ENCODE data around the gene CYBA. TPM values are rescaled to one million over a fixed set of nuclear protein-coding genes. Genes with fewer than 3 reads are reported as not detected.

Gene CYBA
- total RNA-seq, 2 donors from 2014 or later, result 126 to 177 TPM

DNA sequence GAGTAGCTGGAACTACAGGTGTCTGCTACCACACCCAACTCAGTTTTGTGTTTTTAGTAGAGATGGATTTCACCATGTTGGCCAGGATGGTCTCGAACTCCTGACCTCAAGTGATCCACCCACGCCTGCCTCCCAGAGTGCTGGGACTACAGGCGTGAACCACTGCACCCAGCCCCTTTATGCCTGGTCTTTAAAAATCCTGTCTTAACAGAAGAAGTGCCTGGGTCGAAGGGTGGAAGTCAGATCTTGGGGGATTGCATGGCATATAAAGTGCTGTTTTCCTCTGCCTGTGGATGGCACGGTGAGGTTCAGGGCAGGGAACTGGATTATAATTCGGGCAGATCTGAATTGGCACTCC lies 50.3 kb downstream of the CYBA start:
- H3K36me3 ChIP-seq (replicated peaks in 1 of 2; ENCODE audit: insufficient read depth in 1 of 2, low read depth in 2 of 2), result peaks cover 0 to 18% of the 10 kb centered on the region in 2 donors
- H3K4me1 ChIP-seq, result no peaks in the 10 kb centered on the region
- H3K9me3 ChIP-seq, result no peaks in the 10 kb centered on the region
- no peak for ATAC-seq
- intact Hi-C loops (cut with DNase I), result no loop called here
- TF ChIP-seq POLR2A (IDR thresholded peaks at IDR 0.05), result no peak
- TF ChIP-seq, protein P1, sequence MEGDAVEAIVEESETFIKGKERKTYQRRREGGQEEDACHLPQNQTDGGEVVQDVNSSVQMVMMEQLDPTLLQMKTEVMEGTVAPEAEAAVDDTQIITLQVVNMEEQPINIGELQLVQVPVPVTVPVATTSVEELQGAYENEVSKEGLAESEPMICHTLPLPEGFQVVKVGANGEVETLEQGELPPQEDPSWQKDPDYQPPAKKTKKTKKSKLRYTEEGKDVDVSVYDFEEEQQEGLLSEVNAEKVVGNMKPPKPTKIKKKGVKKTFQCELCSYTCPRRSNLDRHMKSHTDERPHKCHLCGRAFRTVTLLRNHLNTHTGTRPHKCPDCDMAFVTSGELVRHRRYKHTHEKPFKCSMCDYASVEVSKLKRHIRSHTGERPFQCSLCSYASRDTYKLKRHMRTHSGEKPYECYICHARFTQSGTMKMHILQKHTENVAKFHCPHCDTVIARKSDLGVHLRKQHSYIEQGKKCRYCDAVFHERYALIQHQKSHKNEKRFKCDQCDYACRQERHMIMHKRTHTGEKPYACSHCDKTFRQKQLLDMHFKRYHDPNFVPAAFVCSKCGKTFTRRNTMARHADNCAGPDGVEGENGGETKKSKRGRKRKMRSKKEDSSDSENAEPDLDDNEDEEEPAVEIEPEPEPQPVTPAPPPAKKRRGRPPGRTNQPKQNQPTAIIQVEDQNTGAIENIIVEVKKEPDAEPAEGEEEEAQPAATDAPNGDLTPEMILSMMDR (IDR thresholded peaks at IDR 0.05), result no peak
- no peak overlapping the region for H3K4me3 ChIP-seq
- H3K27me3 ChIP-seq, result no peaks in the 10 kb centered on the region
- peak overlapping the region in 1 of 4 donors; percentile 74 for H3K27ac ChIP-seq
- DNase-seq, result no peak
- WGBS, 2 donors, result 94 to 100% methylated on average over 4 to 6 of the region's 6 CpGs

DNA sequence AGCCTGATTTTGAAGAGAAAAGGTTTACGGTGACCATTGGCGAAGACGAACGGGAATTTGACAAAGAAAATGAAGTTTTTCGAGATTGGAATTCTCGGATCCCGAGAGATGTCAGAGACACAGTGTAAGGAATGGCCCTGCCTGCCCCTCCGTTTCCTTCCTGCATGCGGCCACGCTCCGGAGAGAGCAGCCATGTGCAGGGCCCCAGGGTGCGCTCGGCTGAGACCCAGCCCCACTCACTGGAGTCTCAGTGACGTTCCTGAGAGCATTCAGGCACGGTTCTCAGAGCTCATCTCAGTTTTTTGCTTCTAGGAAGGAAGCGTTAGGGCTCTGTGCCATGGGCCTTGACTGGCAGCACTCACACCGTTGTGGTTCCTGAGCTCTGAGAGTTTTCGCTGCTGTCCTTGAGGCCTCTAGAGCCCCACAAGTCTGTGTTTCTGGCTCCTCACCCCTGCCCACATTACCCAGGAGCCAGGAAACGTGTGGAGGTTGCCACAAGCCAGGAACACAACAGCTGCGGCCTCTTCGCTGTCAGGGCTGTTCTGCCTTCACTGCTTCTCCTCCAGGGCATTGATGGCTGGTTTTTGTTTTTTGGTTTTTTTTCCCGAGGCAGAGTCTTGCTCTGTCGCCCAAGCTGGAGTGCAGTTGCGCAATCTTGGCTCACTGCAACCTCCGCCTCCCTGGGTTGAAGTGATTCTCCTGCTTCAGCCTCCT lies 50.9 kb downstream of the CYBA start:
- Histone ChIP-seq H3K4me1 (no peaks in the 10 kb centered on the region), H3K27ac (peak overlapping the region in 2 of 4 donors; percentile 52 to 74), H3K9me3 (no peaks in the 10 kb centered on the region), H3K4me3 (no peak overlapping the region), H3K36me3 (replicated peaks in 1 of 2; ENCODE audit: insufficient read depth in 1 of 2, low read depth in 2 of 2) (peaks cover 0 to 18% of the 10 kb centered on the region in 2 donors), H3K27me3 (no peaks in the 10 kb centered on the region)
- TF ChIP-seq POLR2A (IDR thresholded peaks at IDR 0.05), result no peak
- TF ChIP-seq, protein P1 (IDR thresholded peaks at IDR 0.05), result no peak
- DNase-seq, result peak in 1 of 4 donors; percentile 18
- 85 to 90% methylated on average over 22 to 25 of the region's 25 CpGs for WGBS, 2 donors
- no peak for ATAC-seq
- intact Hi-C loops (cut with DNase I), result no loop called here

DNA sequence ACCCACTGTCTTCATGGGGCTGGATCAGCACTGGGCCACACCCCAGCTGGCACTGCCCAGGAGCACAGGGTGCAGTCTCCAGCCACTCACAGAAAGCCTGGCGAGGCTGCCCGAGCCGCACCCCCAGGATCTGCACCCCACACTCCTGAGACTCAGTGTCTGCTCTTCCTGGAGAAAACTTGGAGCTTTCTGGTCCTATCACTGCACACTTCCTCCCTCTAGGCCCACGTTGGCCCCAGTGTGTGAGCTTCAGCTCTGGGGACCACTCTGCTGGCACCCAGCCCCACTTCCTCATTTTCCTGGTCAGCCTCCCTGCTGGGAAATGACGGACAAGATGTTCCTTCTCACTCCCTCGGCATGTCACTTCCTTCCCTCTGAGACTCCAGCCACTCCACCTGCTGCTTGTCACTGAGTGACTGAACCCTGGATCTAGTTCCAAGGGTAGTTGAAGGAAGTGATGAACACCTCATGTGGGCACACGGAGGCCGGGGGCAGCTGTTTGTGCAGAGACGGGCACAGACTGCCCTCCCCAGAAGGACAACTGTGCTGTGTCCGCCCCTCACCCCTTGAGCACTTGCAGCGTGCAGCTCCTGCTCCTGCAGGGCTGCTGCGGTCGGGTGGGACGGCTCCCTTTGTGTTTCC lies 51.6 kb downstream of the CYBA start:
- intact Hi-C loops (cut with DNase I), result no loop called here
- H3K36me3 ChIP-seq (replicated peaks in 1 of 2; ENCODE audit: insufficient read depth in 1 of 2, low read depth in 2 of 2), result peaks cover 0 to 18% of the 10 kb centered on the region in 2 donors

DNA sequence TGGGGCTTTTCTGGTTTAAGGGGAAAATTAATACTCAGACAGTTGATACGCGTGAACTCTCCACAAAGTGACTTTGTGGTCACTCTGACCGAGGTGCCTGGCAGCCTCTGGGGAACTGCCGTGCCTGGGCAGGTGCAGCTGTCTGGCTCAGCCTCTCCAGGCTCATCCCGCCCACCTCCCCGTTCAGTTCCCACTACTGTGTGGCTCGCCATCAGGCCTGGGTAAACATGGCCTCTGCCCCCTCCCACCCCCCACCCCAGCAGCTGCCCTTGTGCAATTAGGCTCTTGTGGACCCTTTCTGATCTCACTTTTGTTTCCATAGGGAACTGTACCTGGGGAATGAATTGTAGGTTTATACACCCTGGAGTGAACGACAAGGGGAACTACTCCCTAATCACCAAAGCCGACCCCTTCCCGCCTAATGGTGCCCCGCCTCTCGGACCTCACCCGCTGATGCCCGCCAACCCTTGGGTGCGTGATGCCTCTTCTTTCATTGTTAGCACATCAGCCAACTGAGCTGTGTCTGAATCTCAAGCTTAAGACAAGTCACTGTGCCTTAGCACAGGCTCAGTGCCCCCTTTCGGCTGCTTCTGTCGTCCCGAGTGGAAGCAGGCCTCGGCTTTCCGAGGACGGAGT lies 52.9 kb downstream of the CYBA start:
- intact Hi-C loops (cut with DNase I), result no loop called here
- no peak for TF ChIP-seq POLR2A (IDR thresholded peaks at IDR 0.05)
- TF ChIP-seq, protein P1 (IDR thresholded peaks at IDR 0.05), result no peak
- 85 to 86% methylated on average over 20 to 21 of the region's 21 CpGs for WGBS, 2 donors
- ATAC-seq (no peak), DNase-seq (no peak)
- Histone ChIP-seq H3K9me3 (no peaks in the 10 kb centered on the region), H3K36me3 (replicated peaks in 1 of 2; ENCODE audit: insufficient read depth in 1 of 2, low read depth in 2 of 2) (peaks cover 0 to 18% of the 10 kb centered on the region in 2 donors), H3K27ac (peak overlapping the region in 1 of 4 donors; percentile 77), H3K4me1 (no peaks in the 10 kb centered on the region), H3K4me3 (no peak overlapping the region), H3K27me3 (no peaks in the 10 kb centered on the region)

More for the DNA sequence above, 51.6 kb downstream of the CYBA start:
- WGBS, 2 donors, result 76 to 91% methylated on average over 11 to 14 of the region's 14 CpGs
- DNase-seq, result peak in 3 of 4 donors; percentile 48 to 87 (median 51)
- Histone ChIP-seq H3K4me3 (no peak overlapping the region), H3K27me3 (no peaks in the 10 kb centered on the region), H3K4me1 (no peaks in the 10 kb centered on the region), H3K27ac (peak overlapping the region in 2 of 4 donors; percentile 35 to 77), H3K9me3 (no peaks in the 10 kb centered on the region)
- peak; percentile 47 for ATAC-seq
- peak in 1 of 3 donors; percentile 36 for TF ChIP-seq POLR2A (IDR thresholded peaks at IDR 0.05)
- TF ChIP-seq, protein P1 (IDR thresholded peaks at IDR 0.05), result no peak

Measured in body of pancreas (tissue), 4 donors.